GM21423 (cell line): ENCODE data around the gene ACP3.
"Not testable (repeated sequence)": the region's sequence is repeated elsewhere in the genome, so short reads cannot be mapped to it uniquely, and the experiment has no call there.

Source experiments
- ATAC-seq: cut with Tn5 transposase; IDR thresholded peaks from one replicate; pipeline ENCODE4 v1.9.1; 2021; ENCODE audit warnings: mild to moderate bottlenecking, moderate library complexity; ENCODE audit not compliant: unreplicated experiment

ACP3 gene, protein sequence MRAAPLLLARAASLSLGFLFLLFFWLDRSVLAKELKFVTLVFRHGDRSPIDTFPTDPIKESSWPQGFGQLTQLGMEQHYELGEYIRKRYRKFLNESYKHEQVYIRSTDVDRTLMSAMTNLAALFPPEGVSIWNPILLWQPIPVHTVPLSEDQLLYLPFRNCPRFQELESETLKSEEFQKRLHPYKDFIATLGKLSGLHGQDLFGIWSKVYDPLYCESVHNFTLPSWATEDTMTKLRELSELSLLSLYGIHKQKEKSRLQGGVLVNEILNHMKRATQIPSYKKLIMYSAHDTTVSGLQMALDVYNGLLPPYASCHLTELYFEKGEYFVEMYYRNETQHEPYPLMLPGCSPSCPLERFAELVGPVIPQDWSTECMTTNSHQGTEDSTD

DNA sequence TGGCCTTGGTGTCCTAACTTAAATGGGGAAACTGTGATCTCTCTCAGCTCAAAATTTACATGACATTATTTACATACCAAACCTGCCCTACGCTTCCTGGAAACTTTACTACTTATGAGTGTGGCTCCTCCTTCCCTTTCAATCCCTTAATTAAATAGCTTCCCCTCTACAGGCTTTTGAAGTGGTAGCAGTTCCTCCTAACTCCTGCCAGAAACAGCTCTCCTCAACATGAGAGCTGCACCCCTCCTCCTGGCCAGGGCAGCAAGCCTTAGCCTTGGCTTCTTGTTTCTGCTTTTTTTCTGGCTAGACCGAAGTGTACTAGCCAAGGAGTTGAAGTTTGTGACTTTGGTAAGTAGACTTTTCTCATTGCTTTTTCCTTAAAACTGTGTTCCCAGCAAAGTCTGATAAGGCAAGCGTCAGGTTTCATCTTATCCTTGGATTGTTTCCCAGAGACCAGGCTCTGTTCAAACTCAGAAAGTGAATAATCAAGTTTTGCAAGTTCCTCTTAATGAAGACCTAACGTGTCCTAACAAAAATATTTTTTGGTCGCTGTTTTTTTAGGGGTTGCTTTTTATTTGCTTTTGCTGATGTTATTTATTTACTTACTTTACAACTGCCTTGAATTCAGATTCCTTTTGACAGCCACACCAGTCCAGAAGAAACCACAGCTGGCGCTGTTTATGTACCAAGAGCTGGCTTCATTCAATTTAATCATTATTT, at the start of gene ACP3:
TSS of gene ACP3 (plus strand) at position 179 of the 720 bp plus-strand sequence. CDS start at position 229, 50 bp downstream.
- peak; percentile 53 for ATAC-seq

DNA sequence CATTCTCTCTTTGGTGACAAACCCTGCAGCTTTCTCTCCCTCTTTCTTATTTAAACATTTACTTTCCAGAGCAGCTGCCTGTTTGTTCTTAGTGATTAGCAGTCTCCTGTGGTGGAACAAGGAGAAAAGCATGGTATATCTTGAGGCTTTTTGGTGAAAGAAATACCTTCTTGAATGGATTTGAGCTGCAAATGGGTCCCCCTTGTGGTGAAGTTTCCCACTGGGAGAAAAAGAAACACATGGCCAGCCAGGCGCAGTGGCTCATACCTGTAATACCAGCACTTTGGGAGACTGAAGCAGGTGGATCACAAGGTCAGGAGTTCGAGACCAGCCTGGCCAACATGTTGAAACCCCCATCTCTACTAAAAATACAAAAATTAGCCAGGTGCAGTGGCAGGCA, 48.3 kb upstream of the ACP3 start:
- ATAC-seq: no peak

DNA sequence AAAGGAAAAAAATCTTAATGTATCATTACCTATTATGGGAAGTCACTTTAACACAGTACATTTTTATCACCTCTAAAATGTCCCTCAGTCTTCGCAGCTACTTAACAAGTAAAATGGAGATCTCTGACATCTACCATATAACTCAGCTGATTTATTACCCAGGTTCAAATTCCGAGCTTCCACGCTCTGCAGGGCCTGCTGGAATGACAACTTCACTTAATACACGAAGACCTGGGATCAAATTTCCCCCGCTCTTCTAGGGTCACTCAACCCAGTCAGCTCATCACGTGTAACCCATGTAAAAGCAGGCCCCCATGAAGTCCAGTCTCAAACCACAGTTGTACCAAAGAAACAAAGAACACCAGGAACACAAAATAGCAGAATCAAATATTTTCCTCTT, 44.2 kb upstream of the ACP3 start:
- no peak for ATAC-seq

DNA sequence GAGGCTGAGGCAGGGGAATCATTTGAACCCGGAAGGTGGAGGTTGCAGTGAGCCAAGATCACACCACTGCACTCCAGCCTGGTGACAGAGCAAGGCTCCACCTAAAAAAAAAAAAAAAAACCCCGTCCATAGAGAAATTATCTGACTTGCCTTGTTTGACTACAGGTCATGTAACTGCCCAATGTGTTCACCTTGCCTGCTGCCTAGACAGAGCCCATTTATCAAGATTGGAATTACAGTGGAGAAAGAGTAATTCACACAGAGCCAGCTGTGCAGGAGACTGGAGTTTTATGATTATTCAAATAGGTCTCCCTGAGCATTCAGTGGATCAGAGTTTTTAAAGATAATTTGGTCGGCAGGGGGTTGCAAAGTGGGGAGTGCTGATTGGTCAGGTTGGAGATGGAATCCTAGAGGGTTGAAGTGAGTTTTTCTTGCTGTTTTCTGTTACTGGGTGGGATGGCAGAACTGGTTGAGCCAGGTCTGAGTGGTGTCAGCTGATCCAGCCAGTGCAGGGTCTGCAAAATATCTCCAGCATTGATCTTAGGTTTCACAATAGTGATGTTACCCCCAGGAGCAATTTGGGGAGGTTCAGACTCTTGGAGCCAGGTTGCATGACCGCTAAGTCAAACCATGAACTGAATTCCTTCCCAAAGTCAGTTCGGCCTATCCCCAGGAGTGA, 40.8 kb upstream of the ACP3 start:
- ATAC-seq: no peak

DNA sequence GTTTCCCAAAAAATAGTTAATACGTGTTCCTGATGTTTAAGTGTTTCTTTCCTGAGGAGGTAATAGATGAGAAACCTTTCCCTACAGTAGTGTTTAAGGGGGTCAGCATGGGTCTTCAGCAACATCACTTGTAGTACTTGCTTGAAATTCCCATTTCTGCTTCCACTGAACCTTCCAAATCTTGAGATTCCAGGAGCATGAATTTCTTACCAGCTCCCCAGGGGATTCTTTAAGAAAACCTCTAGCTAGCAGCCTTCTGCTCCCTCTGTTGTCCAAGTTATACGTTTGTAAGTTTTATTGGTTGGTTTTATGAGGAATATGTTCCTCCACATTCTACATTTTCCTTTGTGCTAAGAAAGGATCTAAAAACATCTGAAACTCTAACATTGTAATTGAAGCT, 38.2 kb upstream of the ACP3 start:
- ATAC-seq: no peak

DNA sequence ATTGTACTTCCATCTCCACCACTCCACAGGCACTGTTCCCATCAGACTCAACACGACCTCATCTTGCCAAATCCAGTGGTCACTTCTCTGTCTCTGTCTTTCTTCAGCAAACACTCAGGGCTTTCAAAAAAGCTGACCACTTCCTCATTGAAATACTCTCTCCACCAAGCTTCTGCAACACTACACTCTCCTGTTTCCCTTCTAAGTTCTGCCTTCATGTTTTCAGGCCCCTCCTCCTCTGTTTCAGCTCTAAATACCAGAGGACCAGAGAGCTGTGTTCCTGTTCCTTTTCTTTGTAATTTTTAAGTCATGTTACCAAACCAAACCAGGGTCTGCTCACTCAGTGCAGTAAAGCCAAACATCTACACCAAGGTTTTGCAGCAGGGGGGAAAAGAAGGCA, 33.8 kb upstream of the ACP3 start:
- ATAC-seq: peak; percentile 53

DNA sequence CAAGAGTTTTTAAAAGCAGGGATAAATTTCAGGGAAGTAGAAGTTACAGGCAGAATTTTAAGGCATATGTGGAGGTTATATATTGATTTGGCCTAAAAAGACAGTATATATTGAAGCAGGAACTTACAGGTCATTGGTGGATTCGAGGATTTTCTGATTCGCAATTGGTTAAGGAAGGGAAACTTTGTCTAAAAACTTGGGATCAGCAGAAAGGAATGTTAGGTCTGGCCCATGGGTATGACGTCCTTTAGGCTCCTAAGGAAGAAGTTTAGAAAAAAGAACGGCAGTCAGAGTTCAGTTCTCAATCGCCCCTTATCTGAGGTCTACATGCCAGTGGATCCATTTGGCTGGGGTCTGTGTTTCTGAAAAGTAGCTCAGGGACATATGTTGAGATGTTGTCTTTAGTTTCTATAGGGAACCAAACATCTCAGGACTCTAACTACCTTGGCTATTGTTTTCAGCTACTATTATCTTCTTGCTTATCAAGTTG, 33.2 kb upstream of the ACP3 start:
- ATAC-seq: no peak

DNA sequence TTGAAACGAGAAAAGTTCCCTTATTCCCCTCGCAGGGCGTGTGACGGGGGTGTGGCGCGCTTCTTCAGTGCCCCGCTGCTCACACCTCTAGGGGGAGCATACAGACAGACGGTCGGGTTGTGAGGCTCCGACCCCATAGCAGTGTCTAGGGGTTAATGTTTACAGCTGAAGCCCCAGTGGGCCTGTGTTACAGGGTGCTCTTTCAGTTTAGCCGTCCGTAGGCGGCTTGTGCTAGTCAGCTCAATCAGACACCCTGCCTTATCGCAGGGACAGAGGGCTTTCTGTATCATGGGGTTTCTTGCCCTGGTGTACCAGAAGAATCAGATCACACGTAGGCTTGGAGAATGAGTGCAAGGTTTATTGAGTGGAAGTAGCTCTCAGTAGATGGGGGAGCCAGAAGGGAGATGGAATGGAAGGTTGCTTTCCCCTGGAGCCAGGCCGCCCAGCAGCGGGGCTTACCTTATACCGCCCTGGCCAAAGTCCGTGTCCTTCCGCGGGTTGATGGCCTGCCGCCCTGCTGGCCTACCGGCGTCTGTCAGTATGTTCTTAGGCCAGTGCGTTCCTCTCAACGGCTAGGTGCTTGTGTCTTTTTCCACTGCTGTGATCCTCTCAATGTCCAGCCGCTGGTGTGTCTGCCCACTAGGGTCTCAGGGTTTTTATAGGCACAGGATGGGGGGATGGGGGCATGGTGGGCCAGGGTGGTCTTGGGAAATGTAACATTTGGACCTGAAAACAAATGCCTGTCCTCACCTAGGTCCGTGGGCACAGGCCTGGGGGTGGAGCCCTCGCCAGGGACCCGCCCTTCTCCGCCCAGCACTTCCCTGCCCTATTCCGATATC, 32.2 kb upstream of the ACP3 start:
- no peak for ATAC-seq

DNA sequence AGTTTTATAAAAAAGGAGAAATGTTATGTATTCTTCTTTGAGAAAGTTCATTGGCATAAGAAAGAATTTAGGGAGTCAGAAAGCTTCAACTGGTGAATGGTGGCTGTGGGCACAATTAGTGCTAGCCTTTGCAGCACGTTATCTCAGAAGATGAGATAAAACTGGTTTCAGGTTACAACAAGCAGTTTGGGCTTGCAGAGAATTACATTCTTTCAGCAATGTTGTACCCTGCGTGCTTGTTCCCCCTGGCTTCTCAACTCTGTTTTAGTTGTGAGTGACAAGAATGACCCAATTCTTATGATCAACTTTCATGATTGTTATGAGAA, 31.6 kb upstream of the ACP3 start:
- ATAC-seq: no peak

DNA sequence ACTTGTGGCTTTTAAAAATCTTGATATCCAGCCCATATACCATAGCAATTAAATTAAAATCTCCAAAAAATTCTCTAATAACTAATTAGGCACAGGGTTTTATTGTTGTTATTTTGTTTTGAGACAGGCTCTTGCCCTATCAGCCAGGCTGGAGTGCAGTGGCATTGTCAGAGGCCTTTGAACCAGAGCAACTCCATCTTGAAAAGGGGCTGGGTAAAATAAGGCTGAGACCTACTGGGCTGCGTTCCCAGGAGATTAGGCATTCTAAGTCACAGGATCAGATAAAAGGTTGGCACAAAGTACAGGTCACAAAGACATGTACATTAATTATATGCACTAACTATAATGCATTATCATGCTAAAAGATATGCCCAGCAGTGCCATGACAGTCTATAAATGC, 31.2 kb upstream of the ACP3 start:
- ATAC-seq: no peak

DNA sequence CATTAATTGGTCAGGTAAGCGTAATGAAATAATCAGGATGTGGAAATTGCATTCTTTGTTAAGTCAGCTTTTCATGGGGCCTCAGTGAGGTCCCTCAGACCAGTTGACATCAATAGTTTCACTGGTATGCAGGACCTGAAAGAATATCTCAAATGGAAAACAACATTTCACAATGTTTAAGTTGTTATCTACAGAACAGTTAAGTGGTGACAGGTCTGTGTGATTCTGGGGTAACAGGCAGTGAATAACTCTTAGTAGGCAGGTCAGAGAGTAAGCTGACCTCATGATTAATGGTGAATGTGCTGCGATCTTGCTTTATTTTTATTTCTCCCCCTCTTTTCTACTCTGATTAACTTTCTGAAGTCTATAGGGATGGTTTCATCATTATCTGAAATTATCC, 28.9 kb upstream of the ACP3 start:
- ATAC-seq: no peak

DNA sequence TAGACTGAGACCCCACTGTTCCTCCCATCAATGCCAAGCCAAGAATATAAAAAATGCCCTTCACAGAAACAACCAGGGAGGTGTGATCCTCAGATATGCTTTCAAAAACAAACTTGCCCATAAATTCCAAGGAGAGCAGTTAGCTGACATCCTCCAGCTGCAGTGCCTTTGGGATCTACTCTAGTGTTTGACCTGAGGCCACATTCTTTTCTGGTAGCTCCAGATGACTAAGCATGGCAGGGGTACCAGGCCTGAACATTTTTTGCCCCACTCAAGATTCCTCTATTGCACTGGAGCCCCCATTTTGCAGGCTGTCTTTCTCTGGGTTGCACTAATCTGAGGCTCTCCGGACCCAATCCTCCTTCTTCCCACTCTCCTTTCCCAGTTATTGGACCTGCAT, 27.9 kb upstream of the ACP3 start:
- ATAC-seq: no peak

DNA sequence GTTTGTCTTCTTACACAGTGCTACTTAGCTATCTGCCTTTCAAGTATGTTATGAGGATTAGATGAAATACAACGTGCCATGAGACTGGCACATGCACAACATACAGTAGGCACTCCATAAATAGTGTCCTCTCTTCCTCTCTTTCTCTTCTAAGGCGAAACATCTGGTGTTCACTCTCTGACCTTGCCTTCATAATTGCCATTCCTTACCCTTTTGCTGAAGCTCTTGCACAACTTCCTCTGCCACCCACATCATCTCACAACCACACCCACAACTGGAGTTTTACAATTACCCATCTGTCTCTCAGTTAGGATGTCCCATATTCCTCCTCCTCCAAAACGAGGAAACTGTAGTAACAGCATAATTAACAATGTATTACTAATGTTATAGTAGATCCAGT, 26.4 kb upstream of the ACP3 start:
- ATAC-seq: no peak

DNA sequence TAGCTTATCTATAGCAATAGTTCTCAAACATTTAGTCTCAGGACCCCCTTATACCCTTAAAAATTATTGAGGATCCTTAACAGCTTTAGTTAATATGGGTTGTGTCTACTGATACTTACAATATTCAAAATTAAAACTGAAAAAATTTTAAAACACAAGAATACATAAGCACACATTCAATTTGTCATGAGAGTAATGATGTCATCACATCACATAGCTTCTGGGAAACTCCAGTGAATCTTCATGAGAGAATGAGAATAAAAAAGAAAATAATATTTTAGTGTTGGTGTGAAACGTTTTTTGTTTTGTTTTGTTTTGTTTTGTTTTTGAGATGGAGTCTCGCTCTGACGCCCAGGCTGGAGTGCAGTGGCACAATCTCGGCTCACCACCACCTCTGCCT, 25.2 kb upstream of the ACP3 start:
- no peak for ATAC-seq

DNA sequence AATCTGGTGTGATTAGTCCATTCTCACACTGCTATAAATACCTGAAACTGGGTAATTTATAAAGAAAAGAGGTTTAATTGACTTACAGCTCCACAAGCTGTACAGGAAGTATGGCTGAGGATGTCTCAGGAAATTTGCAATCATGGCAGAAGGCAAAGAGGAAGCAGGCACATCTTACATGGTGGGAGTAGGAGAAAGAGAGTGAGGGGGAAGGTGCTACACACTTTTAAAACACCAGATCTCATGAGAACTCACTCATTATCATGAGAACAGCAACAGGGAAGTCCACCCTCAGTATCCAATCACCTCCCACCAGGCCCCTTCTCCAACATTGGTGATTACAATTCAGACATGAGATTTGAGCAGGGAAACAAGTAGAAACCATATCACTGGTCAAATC, 24.0 kb upstream of the ACP3 start:
- ATAC-seq: no peak

DNA sequence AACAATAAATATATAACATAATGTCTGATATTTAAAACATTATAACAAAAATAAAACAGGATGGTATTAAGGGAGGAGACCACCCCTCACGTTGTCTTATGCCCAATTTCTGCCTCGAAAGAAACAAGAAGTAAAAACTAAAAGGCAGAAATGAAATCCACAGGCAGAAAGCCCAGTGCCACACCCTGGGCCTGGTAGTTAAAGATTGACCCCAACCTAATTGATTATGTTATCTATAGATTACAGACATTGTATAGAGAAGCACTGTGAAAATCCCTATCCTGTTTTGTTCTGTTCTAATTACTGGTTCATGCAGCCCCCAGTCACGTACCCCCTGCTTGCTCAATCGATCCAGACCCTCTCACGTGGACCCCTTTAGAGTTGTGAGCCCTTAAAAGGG, 22.3 kb upstream of the ACP3 start:
- no peak for ATAC-seq

DNA sequence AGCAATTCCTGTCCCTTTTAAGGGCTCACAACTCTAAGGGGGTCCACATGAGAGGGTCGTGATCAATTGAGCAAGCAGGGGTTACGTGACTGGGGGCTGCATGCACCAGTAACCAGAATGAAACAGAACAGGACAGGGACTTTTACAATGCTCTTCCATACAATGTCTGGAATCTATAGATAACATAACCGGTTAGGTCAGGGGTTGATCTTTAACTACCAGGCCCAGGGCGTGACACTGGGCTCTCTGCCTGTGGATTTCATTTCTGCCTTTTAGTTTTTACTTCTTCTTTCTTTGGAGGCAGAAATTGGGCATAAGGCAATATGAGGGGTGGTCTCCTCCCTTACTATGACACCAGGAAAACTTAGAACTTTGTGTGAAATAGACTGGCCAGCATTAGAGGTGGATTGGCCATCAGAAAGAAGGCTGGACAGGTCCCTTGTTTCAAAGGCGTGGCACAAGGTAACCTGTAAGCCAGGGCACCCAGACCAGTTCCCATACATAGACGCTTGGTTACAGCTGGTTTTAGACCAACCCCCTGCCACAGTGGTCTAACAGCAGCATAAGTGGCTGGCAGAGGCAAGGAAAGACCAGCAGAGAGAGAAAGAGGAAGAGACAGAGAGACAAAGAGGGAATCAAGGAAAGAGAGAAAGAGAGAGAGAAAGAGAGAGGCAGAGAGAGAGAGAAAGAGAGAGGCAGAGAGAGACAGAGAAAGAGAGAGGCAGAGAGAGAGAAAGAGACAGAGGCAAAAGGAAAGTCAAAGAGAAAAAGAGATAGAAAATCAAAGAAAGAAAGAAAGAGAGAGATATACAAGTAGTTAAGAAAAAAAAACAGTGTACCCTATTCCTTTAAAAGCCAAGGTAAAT, 13.6 kb upstream of the ACP3 start:
- ATAC-seq: not testable (repeated sequence)

DNA sequence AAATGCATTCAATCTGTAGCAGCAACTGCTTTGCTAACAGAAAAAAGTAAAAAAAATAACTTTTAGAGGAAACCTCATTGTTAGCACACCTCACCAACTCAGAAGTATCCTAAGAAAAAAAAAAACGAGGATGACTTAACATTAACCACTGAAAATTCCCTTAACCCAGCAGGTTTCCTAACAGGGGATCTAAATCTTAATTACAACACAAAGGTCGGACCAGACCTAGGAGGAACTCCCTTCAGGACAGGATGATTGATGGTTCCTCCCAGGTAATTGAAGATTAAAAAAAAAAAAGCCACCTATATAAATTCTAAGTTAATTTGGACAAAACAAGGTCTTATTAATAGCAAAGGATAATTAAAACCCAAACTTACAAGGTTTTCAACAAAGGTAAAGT, 12.9 kb upstream of the ACP3 start:
- not testable (repeated sequence) for ATAC-seq

DNA sequence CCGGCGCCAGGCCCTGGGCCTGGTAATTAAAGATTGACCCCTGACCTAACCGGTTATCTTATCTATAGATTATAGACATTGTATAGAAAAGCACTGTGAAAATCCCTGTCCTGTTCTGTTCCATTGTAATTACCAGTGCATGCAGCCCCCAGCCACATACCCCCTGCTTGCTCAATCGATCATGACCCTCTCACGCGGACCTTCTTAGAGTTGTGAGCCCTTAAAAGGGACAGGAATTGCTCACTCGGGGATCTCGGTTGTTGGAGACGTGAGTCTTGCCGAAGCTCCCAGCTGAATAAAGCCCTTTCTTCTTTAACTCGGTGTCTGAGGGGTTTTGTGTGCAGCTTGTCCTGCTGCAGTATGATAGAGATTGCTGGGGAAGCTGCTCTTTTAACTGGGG, 7.2 kb upstream of the ACP3 start:
- ATAC-seq: not testable (repeated sequence)

DNA sequence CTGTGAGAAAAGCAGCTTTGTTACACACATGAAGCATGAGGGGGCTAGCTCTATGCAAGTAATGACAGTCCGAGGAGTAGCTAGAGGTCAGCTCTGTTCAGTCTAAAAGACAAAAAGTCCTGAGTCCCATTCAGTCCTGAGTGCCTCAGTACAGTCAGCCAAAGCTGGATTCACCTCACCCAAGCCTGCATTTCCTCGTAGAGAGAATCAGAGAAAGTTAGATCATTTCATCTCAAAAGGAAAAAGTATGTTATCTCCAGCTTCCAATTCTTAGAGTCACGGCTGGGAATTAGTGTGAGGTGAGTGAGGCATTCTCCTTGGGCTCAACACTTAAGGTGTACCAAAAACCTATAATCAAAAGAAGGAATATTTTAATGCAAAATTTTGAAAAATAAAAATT, 5.9 kb upstream of the ACP3 start:
- no peak for ATAC-seq
